IMR-90 (cell line): ENCODE measurements around the gene FAM199X. TPM values are rescaled to one million over a fixed set of nuclear protein-coding genes. Genes with fewer than 3 reads are reported as not detected.

Experiments
- ATAC-seq: fragments of 200-7000 bp; cut with Tn5 transposase; 2 replicates; pipeline ENCODE4 v1.9.1; 2020; ENCODE audit warnings: low read depth, mild to moderate bottlenecking, moderate library complexity
- BruUV-seq: library from RNA; stranded (reverse); fragments of 400-500 nt; replicated peaks from 2 replicates; lab custom pipeline; 2021; lab: Mats Ljungman, UMichigan
- CTCF ChIA-PET: fragments of 300-600 bp; formaldehyde crosslinking; extraction: SDS; loops from one replicate; lab custom pipeline; 2021; ENCODE audit warnings: antibody characterized with exemption; lab: Yijun Ruan, JAX
- POLR2A ChIA-PET: fragments of 300-600 bp; sonication (Branson Sonifier 250); formaldehyde crosslinking; loops from one replicate; lab custom pipeline; 2022; ENCODE audit warnings: antibody characterized with exemption; ENCODE audit not compliant: unreplicated experiment; lab: Charles Lee
- DNase-seq: peaks from one replicate; pipeline ENCODE4 v3.0.0; 2013
- H2AFZ ChIP-seq: replicated peaks from 2 replicates; pipeline ENCODE3; 2013; ENCODE audit warnings: low read length, mild to moderate bottlenecking; ENCODE audit not compliant: poor library complexity
- H2AK5ac ChIP-seq: 2 replicates; pipeline ENCODE4 v1.6.1; 2013; ENCODE audit warnings: low read depth, low read length, inconsistent platforms
- H2AK9ac ChIP-seq: replicated peaks from 2 replicates; pipeline ENCODE3; 2013; ENCODE audit warnings: mild to moderate bottlenecking, low read depth, low read length, moderate library complexity; ENCODE audit not compliant: poor library complexity
- H2BK120ac ChIP-seq: 2 replicates; pipeline ENCODE4 v1.6.1; 2013; ENCODE audit warnings: low read depth, low read length, inconsistent platforms
- H2BK15ac ChIP-seq: 3 replicates; pipeline ENCODE4 v1.6.1; 2013; ENCODE audit warnings: low read depth, low read length, inconsistent platforms
- H2BK20ac ChIP-seq: 2 replicates; pipeline ENCODE4 v1.6.1; 2013; ENCODE audit warnings: low read depth, mild to moderate bottlenecking, inconsistent platforms, low read length, moderate library complexity
- H2BK5ac ChIP-seq: 2 replicates; pipeline ENCODE4 v1.6.1; 2013; ENCODE audit warnings: mild to moderate bottlenecking, low read depth, low read length, inconsistent platforms; ENCODE audit not compliant: poor library complexity, severe bottlenecking
- H3K14ac ChIP-seq: replicated peaks from 2 replicates; pipeline ENCODE4 v1.6.1; 2013; ENCODE audit warnings: low read depth, low read length, inconsistent platforms
- H3K18ac ChIP-seq: 2 replicates; pipeline ENCODE4 v1.6.1; 2013; ENCODE audit warnings: low read depth, low read length, control low read depth
- H3K23ac ChIP-seq: 2 replicates; pipeline ENCODE4 v1.6.1; 2013; ENCODE audit warnings: low read depth, low read length, inconsistent platforms
- H3K27ac ChIP-seq: 2 replicates; pipeline ENCODE4 v1.5.1; 2013; ENCODE audit warnings: mild to moderate bottlenecking, control low read depth, low read length; ENCODE audit not compliant: insufficient read depth
- H3K27me3 ChIP-seq: 2 replicates; pipeline ENCODE4 v1.6.1; 2013; ENCODE audit warnings: low read length; ENCODE audit not compliant: control insufficient read depth, insufficient read depth
- H3K36me3 ChIP-seq: 2 replicates; pipeline ENCODE4 v1.6.1; 2013; ENCODE audit warnings: low read length, mixed read lengths; ENCODE audit not compliant: control insufficient read depth, insufficient read depth
- H3K4ac ChIP-seq: 2 replicates; pipeline ENCODE4 v1.6.1; 2013; ENCODE audit warnings: low read depth, low read length, inconsistent platforms
- H3K4me1 ChIP-seq: 2 replicates; pipeline ENCODE4 v1.6.1; 2013; ENCODE audit warnings: low read length, mixed read lengths; ENCODE audit not compliant: control insufficient read depth, insufficient read depth
- H3K4me2 ChIP-seq: 2 replicates; pipeline ENCODE4 v1.6.1; 2013; ENCODE audit warnings: low read depth, mild to moderate bottlenecking, control low read depth, low read length, moderate library complexity
- H3K4me3 ChIP-seq: 2 replicates; pipeline ENCODE4 v1.5.1; 2013; ENCODE audit warnings: low read depth, mild to moderate bottlenecking, control low read depth, low read length, moderate library complexity; ENCODE audit not compliant: insufficient read depth
- H3K56ac ChIP-seq: 2 replicates; pipeline ENCODE4 v1.6.1; 2013; ENCODE audit warnings: low read length, inconsistent platforms; ENCODE audit not compliant: insufficient read depth; ENCODE audit errors: extremely low read depth
- H3K79me1 ChIP-seq, 2 experiments: 2 replicates each; pipeline ENCODE4 v1.6.1; 2013; ENCODE audit warnings: low read length in 2 of 2, inconsistent platforms in 1 of 2, low read depth in 1 of 2
- H3K9ac ChIP-seq: 2 replicates; pipeline ENCODE4 v1.6.1; 2013; ENCODE audit warnings: low read depth, low read length, control low read depth
- H3K9me1 ChIP-seq: 2 replicates; pipeline ENCODE4 v1.6.1; 2013; ENCODE audit warnings: low read length, inconsistent platforms; ENCODE audit not compliant: insufficient read depth
- H3K9me3 ChIP-seq: 2 replicates; pipeline ENCODE4 v1.6.1; 2013; ENCODE audit warnings: low read length; ENCODE audit not compliant: control insufficient read depth, insufficient read depth
- H4K20me1 ChIP-seq: 2 replicates; pipeline ENCODE4 v1.6.1; 2013; ENCODE audit warnings: low read length, inconsistent platforms; ENCODE audit not compliant: insufficient read depth
- H4K5ac ChIP-seq: 2 replicates; pipeline ENCODE4 v1.6.1; 2013; ENCODE audit warnings: mild to moderate bottlenecking, low read depth, low read length, control low read depth
- H4K8ac ChIP-seq, 2 experiments: 2 replicates each; pipeline ENCODE4 v1.6.1; 2013; ENCODE audit warnings: low read depth in 2 of 2, low read length in 2 of 2, control low read depth in 1 of 2, inconsistent platforms in 1 of 2
- H4K91ac ChIP-seq: 2 replicates; pipeline ENCODE4 v1.6.1; 2013; ENCODE audit warnings: low read depth, low read length, inconsistent platforms; ENCODE audit not compliant: insufficient read depth
- MXI1 ChIP-seq: IDR thresholded peaks from 2 replicates; pipeline ENCODE4 v1.6.1; 2012; ENCODE audit warnings: low read depth, mild to moderate bottlenecking, low read length, moderate library complexity, borderline replicate concordance
- RAD21 ChIP-seq: IDR thresholded peaks from 2 replicates; pipeline ENCODE4 v1.6.1; 2012; ENCODE audit warnings: low read length, improper control_type of control experiment
- RCOR1 ChIP-seq: IDR thresholded peaks from 2 replicates; pipeline ENCODE4 v1.6.1; 2012; ENCODE audit warnings: mild to moderate bottlenecking, low read length, improper control_type of control experiment; ENCODE audit not compliant: insufficient replicate concordance
- WGBS, 2 experiments: methylation state at CpG; one replicate each; pipeline versions ENCODE4 v1.1.5 to v1.1.7; 2013; ENCODE audit warnings: missing lambda C conversion rate in 2 of 2; ENCODE audit not compliant: insufficient read length in 1 of 2; ENCODE audit errors: extremely low coverage in 2 of 2; 5-methylcytosine and 5-hydroxymethylcytosine counted together
- dilution Hi-C: fragments of 300-500 bp; cut with HindIII; formaldehyde crosslinking; loops from one replicate; pipeline ENCODE4 v1.14.3; 2018; ENCODE audit warnings: low sequenced_read_pairs; ENCODE audit not compliant: unreplicated experiment
- in situ Hi-C: fragments of 300-500 bp; cut with MboI; formaldehyde crosslinking; loops from 3 replicates; pipeline ENCODE4 v1.14.3; 2019; ENCODE audit warnings: low sequenced_read_pairs, inconsistent platforms, mixed read lengths
- intact Hi-C: fragments of 100-400 bp; cut with micrococcal nuclease; formaldehyde crosslinking; loops from 2 replicates; pipeline ENCODE4 v1.10.0; 2022
- polyA plus RNA-seq, 3 experiments: library from polyadenylated mRNA; depleted of rRNA; stranded (reverse); fragments of >200 nt; gene quantifications; 2 replicates each; pipeline ENCODE4 v1.2.3, GENCODE V29; 2012; ENCODE audit warnings: low replicate concordance in 1 of 3
- total RNA-seq: library from RNA; depleted of rRNA; stranded (reverse); fragments of >200 nt; gene quantifications from 2 replicates; pipeline ENCODE4 v1.2.3, GENCODE V29; 2012
- TF ChIP-seq, protein P1 (sequence below): conservative IDR thresholded peaks from 2 replicates; pipeline ENCODE4 v1.5.1; 2012; ENCODE audit warnings: mild to moderate bottlenecking, low read depth, low read length, improper control_type of control experiment

FAM199X gene
- total and polyA plus RNA-seq, 2 of the 4 experiments (the other 2 are of a cell fraction): 4.0 to 13.8 TPM

DNA sequence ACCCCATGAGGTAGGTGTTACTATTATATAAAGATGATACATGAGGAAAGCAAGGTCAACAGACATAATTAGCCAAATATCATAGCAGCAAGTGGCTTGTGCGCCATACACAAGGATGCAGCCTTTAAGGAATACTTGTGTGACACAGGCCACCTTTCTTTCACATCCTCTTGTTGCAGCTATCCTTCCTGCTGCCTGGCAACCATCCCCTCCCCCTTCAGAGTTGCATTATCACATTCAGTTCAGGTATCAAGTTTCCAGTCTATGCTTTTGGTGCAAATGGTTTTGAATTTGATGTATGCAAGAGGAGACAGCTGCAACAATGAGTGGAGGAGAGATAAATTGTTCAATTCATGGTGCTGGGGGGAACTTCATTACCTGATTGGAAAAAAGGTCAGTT lies 47.5 kb upstream of the FAM199X start:
- no peak overlapping the region for H3K9ac ChIP-seq
- H3K4ac ChIP-seq: no peak overlapping the region
- TF ChIP-seq RAD21 (no peak), MXI1 (no peak), RCOR1 (no peak)
- TF ChIP-seq, protein P1, sequence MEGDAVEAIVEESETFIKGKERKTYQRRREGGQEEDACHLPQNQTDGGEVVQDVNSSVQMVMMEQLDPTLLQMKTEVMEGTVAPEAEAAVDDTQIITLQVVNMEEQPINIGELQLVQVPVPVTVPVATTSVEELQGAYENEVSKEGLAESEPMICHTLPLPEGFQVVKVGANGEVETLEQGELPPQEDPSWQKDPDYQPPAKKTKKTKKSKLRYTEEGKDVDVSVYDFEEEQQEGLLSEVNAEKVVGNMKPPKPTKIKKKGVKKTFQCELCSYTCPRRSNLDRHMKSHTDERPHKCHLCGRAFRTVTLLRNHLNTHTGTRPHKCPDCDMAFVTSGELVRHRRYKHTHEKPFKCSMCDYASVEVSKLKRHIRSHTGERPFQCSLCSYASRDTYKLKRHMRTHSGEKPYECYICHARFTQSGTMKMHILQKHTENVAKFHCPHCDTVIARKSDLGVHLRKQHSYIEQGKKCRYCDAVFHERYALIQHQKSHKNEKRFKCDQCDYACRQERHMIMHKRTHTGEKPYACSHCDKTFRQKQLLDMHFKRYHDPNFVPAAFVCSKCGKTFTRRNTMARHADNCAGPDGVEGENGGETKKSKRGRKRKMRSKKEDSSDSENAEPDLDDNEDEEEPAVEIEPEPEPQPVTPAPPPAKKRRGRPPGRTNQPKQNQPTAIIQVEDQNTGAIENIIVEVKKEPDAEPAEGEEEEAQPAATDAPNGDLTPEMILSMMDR: no peak
- H4K20me1 ChIP-seq: no peaks in the 10 kb centered on the region; the same call in 1 of the 2 replicates
- H4K91ac ChIP-seq: no peak overlapping the region
- intact Hi-C loops: no loop called here
- H2AK9ac ChIP-seq: no peak overlapping the region
- DNase-seq (no peak), ATAC-seq (no peak)
- no peak overlapping the region for H3K23ac ChIP-seq
- H3K56ac ChIP-seq: no peak overlapping the region
- H3K27ac ChIP-seq: no peak overlapping the region
- H3K9me3 ChIP-seq: no peaks in the 10 kb centered on the region
- ChIA-PET CTCF (no interaction called here), POLR2A (no interaction called here)
- WGBS, 2 experiments: no CpG with 5 or more reads among the region's 1 CpG
- no peak overlapping the region for H2BK5ac ChIP-seq
- no peak overlapping the region for H3K14ac ChIP-seq
- H3K4me3 ChIP-seq: no peak overlapping the region
- no peak overlapping the region for H4K5ac ChIP-seq
- no peaks in the 10 kb centered on the region for H3K4me1 ChIP-seq
- no peaks in the 10 kb centered on the region for H3K36me3 ChIP-seq
- H2AK5ac ChIP-seq: no peak overlapping the region
- H3K9me1 ChIP-seq: no peaks in the 10 kb centered on the region
- no peak overlapping the region for H2BK120ac ChIP-seq
- no peak overlapping the region for H2BK20ac ChIP-seq
- in situ Hi-C loops: loop anchor here (25.0 kb wide), 1 partner anchor 281 kb away; the partner anchor contains the start of gene RAB9B
- no peaks in the 10 kb centered on the region for H3K79me1 ChIP-seq
- H4K8ac ChIP-seq: no peak overlapping the region
- no TSS peak for BruUV-seq
- dilution Hi-C loops: no loop called here
- H2AFZ ChIP-seq: no peak overlapping the region
- no peak overlapping the region for H3K18ac ChIP-seq
- no peak overlapping the region for H2BK15ac ChIP-seq
- peaks cover 5% of the 10 kb centered on the region for H3K27me3 ChIP-seq
- H3K4me2 ChIP-seq: no peak overlapping the region
